Measurements from ENCODE around the gene SUCO. TPM values are rescaled to one million over a fixed set of nuclear protein-coding genes. Genes with fewer than 3 reads are reported as not detected.

Gene SUCO
- total RNA-seq, 1 experiment from 2014 or later = 37.7 TPM

DNA sequence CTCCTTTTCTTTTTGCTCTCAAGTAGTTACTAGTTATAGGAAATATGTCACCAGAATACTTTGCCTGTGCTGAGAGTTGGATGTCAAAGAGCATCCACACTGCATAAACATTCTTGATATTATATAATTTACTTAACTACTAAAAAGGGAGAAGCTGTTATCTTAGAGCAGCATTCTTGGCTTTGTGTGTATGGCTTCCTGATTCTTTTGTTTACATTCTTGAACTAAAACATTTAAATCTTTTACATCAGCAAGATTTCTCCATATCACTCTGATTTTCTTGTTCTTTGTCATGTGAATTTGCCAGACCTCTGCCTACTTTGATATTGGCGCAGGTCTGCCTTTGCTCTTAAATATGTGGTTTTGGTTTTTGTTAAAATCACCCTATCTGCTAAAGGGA, 48.8 kb downstream of the SUCO start:
- no peak overlapping the region for H2BK12ac ChIP-seq (ENCODE audit: insufficient read length, low read depth, low read length)
- H2BK120ac ChIP-seq (ENCODE audit: low read depth, low read length, poor library complexity, severe bottlenecking) = no peak overlapping the region
- no peak overlapping the region for H2BK5ac ChIP-seq (ENCODE audit: insufficient read length, low read length)
- H3K4me1 ChIP-seq (ENCODE audit: insufficient read depth, low read length) = no peaks in the 10 kb centered on the region; the same call in 1 of the 2 replicates
- no peak overlapping the region for H3K4me2 ChIP-seq (ENCODE audit: insufficient read depth, insufficient read length, low read length)
- no peak overlapping the region for H2BK20ac ChIP-seq (ENCODE audit: low read depth, low read length, poor library complexity, severe bottlenecking)
- H3K23me2 ChIP-seq (ENCODE audit: insufficient read length, low read depth, low read length, poor library complexity, severe bottlenecking) = no peaks in the 10 kb centered on the region
- Mint-ChIP-seq H3K27me3 (ENCODE audit: low read depth) (no peaks in the 10 kb centered on the region), H3K9me3 (no peaks in the 10 kb centered on the region), H3K4me3 (no peak overlapping the region), H3K4me1 (peaks cover 29 to 30% of the 10 kb centered on the region in 2 experiments), H3K27ac (peak overlapping the region in 2 of 3 experiments; percentile 65 to 85; a peak in 2 of 7 replicates), H3K36me3 (ENCODE audit: insufficient read depth in 1 of 3, low read depth in 3 of 3) (peaks cover 5 to 26% (median 22%) of the 10 kb centered on the region in 3 experiments; a peak in 6 of 7 replicates)
- H3K9ac ChIP-seq (ENCODE audit: extremely low read depth, insufficient read length, low read length) = no peak overlapping the region
- H3K79me2 ChIP-seq (ENCODE audit: insufficient read depth, low read length) = no peaks in the 10 kb centered on the region
- no peaks in the 10 kb centered on the region for H3K27me3 ChIP-seq (ENCODE audit: insufficient read depth, low read length)
- no peak overlapping the region for H3K56ac ChIP-seq (ENCODE audit: insufficient read length, low read depth, low read length)
- no peaks in the 10 kb centered on the region for H3K9me3 ChIP-seq (ENCODE audit: control insufficient read depth, low read depth, low read length)
- no peak overlapping the region for H3K4ac ChIP-seq (ENCODE audit: low read depth, low read length)
- no peak overlapping the region for H3K27ac ChIP-seq (ENCODE audit: insufficient read length, low read depth, low read length)
- H2BK15ac ChIP-seq (ENCODE audit: low read depth, low read length) = no peak overlapping the region
- H4K5ac ChIP-seq (ENCODE audit: insufficient read length, low read depth, low read length) = no peak overlapping the region
- no peak for DNase-seq
- no peak overlapping the region for H2AK5ac ChIP-seq (ENCODE audit: insufficient read length, low read length)
- no peak overlapping the region for H4K91ac ChIP-seq (ENCODE audit: insufficient read length, low read depth, low read length)
- TF ChIP-seq, protein P1, sequence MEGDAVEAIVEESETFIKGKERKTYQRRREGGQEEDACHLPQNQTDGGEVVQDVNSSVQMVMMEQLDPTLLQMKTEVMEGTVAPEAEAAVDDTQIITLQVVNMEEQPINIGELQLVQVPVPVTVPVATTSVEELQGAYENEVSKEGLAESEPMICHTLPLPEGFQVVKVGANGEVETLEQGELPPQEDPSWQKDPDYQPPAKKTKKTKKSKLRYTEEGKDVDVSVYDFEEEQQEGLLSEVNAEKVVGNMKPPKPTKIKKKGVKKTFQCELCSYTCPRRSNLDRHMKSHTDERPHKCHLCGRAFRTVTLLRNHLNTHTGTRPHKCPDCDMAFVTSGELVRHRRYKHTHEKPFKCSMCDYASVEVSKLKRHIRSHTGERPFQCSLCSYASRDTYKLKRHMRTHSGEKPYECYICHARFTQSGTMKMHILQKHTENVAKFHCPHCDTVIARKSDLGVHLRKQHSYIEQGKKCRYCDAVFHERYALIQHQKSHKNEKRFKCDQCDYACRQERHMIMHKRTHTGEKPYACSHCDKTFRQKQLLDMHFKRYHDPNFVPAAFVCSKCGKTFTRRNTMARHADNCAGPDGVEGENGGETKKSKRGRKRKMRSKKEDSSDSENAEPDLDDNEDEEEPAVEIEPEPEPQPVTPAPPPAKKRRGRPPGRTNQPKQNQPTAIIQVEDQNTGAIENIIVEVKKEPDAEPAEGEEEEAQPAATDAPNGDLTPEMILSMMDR (conservative IDR thresholded peaks at IDR 0.05) = no peak
- no CpG with 5 or more reads among the region's 1 CpG for WGBS (ENCODE audit: extremely low coverage, insufficient read length, low lambda C conversion rate)
- no peak overlapping the region for H2AFZ ChIP-seq (ENCODE audit: low read length)
- no peak overlapping the region for H3K23ac ChIP-seq (ENCODE audit: insufficient read length, low read depth, low read length)
- H4K8ac ChIP-seq (replicated peaks; ENCODE audit: insufficient read length, low read depth, low read length) = no peak overlapping the region
- H3K14ac ChIP-seq (ENCODE audit: insufficient read depth, low read length) = no peak overlapping the region
- H4K20me1 ChIP-seq (ENCODE audit: control insufficient read depth, insufficient read depth, insufficient read length) = no peaks in the 10 kb centered on the region
- no peak overlapping the region for H3K18ac ChIP-seq (ENCODE audit: insufficient read length, low read depth, low read length)
- no peak overlapping the region for H3T11ph ChIP-seq (ENCODE audit: low read length)
- no peaks in the 10 kb centered on the region for H3K79me1 ChIP-seq (ENCODE audit: insufficient read depth, low read depth, low read length, poor library complexity, severe bottlenecking)

Data from H9 (cell line).